HG03342 (cell line): ENCODE results near the gene C12orf43.

Experiments
- ATAC-seq: cut with Tn5 transposase; IDR thresholded peaks from one replicate; pipeline ENCODE4 v1.9.1; 2021; ENCODE audit warnings: mild to moderate bottlenecking, moderate library complexity; ENCODE audit not compliant: unreplicated experiment

C12orf43 gene

GRCh38 chr12:121000530-121000929 lies 15.8 kb downstream of the C12orf43 start:
- ATAC-seq: no peak

- no peak for ATAC-seq
Observed at GRCh38 chr12:120999191-121000120, 16.8 kb downstream of the C12orf43 start.

GRCh38 chr12:120998435-120998834 lies 17.9 kb downstream of the C12orf43 start:
- no peak for ATAC-seq

- ATAC-seq: no peak
Observed at GRCh38 chr12:120997448-120997847, 18.8 kb downstream of the C12orf43 start.

- no peak for ATAC-seq
Observed at GRCh38 chr12:120996133-120996746, 20.0 kb downstream of the C12orf43 start.

GRCh38 chr12:120994589-120995337 lies 21.5 kb downstream of the C12orf43 start:
- no peak for ATAC-seq

GRCh38 chr12:120994059-120994458 lies 22.2 kb downstream of the C12orf43 start:
- no peak for ATAC-seq

- ATAC-seq: no peak
Observed at GRCh38 chr12:120993496-120993895, 22.8 kb downstream of the C12orf43 start.

- no peak for ATAC-seq
Observed at GRCh38 chr12:120992989-120993388, 23.3 kb downstream of the C12orf43 start.

GRCh38 chr12:120991965-120992364 lies 24.3 kb downstream of the C12orf43 start:
- no peak for ATAC-seq

- ATAC-seq: no peak
Observed at GRCh38 chr12:120990487-120991055, 25.7 kb downstream of the C12orf43 start.

GRCh38 chr12:120989687-120990086 lies 26.6 kb downstream of the C12orf43 start:
- ATAC-seq: no peak

- no peak for ATAC-seq
Observed at GRCh38 chr12:120988658-120989057, 27.6 kb downstream of the C12orf43 start.

- ATAC-seq: no peak
Observed at GRCh38 chr12:120988234-120988633, 28.1 kb downstream of the C12orf43 start.

GRCh38 chr12:120984351-120984898 lies 31.9 kb downstream of the C12orf43 start:
- no peak for ATAC-seq

- ATAC-seq: no peak
Observed at GRCh38 chr12:120983759-120984158, 32.5 kb downstream of the C12orf43 start.

- ATAC-seq: no peak
Observed at GRCh38 chr12:120982659-120983058, 33.6 kb downstream of the C12orf43 start.

- ATAC-seq: no peak
Observed at GRCh38 chr12:120981407-120981941, 34.8 kb downstream of the C12orf43 start.

GRCh38 chr12:120980800-120981368 lies 35.4 kb downstream of the C12orf43 start:
- no peak for ATAC-seq
